Nephron (organoid): ENCODE data around the gene PRUNE2.

Experiments
- H3K27ac Mint-ChIP-seq, 3 experiments: 2 replicates each; pipeline ENCODE4 v1.8.0; 2020; ENCODE audit warnings: mixed read lengths in 3 of 3, mild to moderate bottlenecking in 2 of 3, moderate library complexity in 1 of 3
- H3K27me3 Mint-ChIP-seq: 2 replicates; pipeline ENCODE4 v1.8.0; 2021; ENCODE audit warnings: low read depth, mild to moderate bottlenecking, moderate library complexity, mixed read lengths
- H3K36me3 Mint-ChIP-seq: 2 replicates; pipeline ENCODE4 v1.8.0; 2020; ENCODE audit warnings: low read depth, mixed read lengths
- H3K4me1 Mint-ChIP-seq: 2 replicates; pipeline ENCODE4 v1.8.0; 2020; ENCODE audit warnings: mixed read lengths
- H3K4me3 Mint-ChIP-seq, 3 experiments: 2 replicates each; pipeline ENCODE4 v1.8.0; 2020; ENCODE audit warnings: mild to moderate bottlenecking in 3 of 3, mixed read lengths in 3 of 3, moderate library complexity in 2 of 3
- H3K9me3 Mint-ChIP-seq: 2 replicates; pipeline ENCODE4 v1.8.0; 2020; ENCODE audit warnings: mixed read lengths
- CTCF ChIP-seq, 3 experiments: fragments of 200-600 bp; sonication (generic); IDR thresholded peaks; one replicate each; pipeline ENCODE4 v1.5.0; 2021; ENCODE audit warnings: antibody characterized with exemption in 3 of 3; ENCODE audit not compliant: unreplicated experiment in 3 of 3

PRUNE2 gene

GRCh38 chr9:76608575-76609273 is 297.2 kb downstream of the PRUNE2 start:
- no peaks in the 10 kb centered on the region for H3K36me3 Mint-ChIP-seq

GRCh38 chr9:76607730-76608436 is 298.0 kb downstream of the PRUNE2 start:
- H3K27ac Mint-ChIP-seq = no peak overlapping the region
- TF ChIP-seq CTCF (IDR thresholded peaks at IDR 0.05; ENCODE audit: unreplicated experiment in 3 of 3) = no peak
- H3K36me3 Mint-ChIP-seq = no peaks in the 10 kb centered on the region
- H3K9me3 Mint-ChIP-seq = no peaks in the 10 kb centered on the region
- H3K27me3 Mint-ChIP-seq = peaks cover 9% of the 10 kb centered on the region
- H3K4me1 Mint-ChIP-seq = no peaks in the 10 kb centered on the region
- no peak overlapping the region for H3K4me3 Mint-ChIP-seq

More at GRCh38 chr9:76608575-76609273, 297.2 kb downstream of the PRUNE2 start:
- no peak overlapping the region for H3K27ac Mint-ChIP-seq
- H3K27me3 Mint-ChIP-seq = peaks cover 9% of the 10 kb centered on the region
- TF ChIP-seq CTCF (IDR thresholded peaks at IDR 0.05; ENCODE audit: unreplicated experiment in 3 of 3) = no peak
- H3K4me1 Mint-ChIP-seq = no peaks in the 10 kb centered on the region
- no peak overlapping the region for H3K4me3 Mint-ChIP-seq
- no peaks in the 10 kb centered on the region for H3K9me3 Mint-ChIP-seq

- Mint-ChIP-seq H3K27me3 (peaks cover 9% of the 10 kb centered on the region), H3K36me3 (no peaks in the 10 kb centered on the region), H3K27ac (no peak overlapping the region), H3K4me3 (no peak overlapping the region), H3K4me1 (no peaks in the 10 kb centered on the region), H3K9me3 (no peaks in the 10 kb centered on the region)
- no peak for TF ChIP-seq CTCF (IDR thresholded peaks at IDR 0.05; ENCODE audit: unreplicated experiment in 3 of 3)
These were observed 300.5 kb downstream of the PRUNE2 start for GRCh38 chr9:76605321-76605900.

GRCh38 chr9:76603931-76604570 is 301.9 kb downstream of the PRUNE2 start:
- no peaks in the 10 kb centered on the region for H3K36me3 Mint-ChIP-seq
- H3K27ac Mint-ChIP-seq = peak overlapping the region in 1 of 3 experiments; percentile 49
- H3K27me3 Mint-ChIP-seq = peaks cover 11% of the 10 kb centered on the region
- no peak for TF ChIP-seq CTCF (IDR thresholded peaks at IDR 0.05; ENCODE audit: unreplicated experiment in 3 of 3)
- H3K4me3 Mint-ChIP-seq = no peak overlapping the region
- H3K9me3 Mint-ChIP-seq = no peaks in the 10 kb centered on the region
- no peaks in the 10 kb centered on the region for H3K4me1 Mint-ChIP-seq

GRCh38 chr9:76603448-76603895 is 302.4 kb downstream of the PRUNE2 start:
- no peaks in the 10 kb centered on the region for H3K36me3 Mint-ChIP-seq
- peaks cover 7% of the 10 kb centered on the region for H3K27me3 Mint-ChIP-seq
- no peak overlapping the region for H3K4me3 Mint-ChIP-seq
- TF ChIP-seq CTCF (IDR thresholded peaks at IDR 0.05; ENCODE audit: unreplicated experiment in 3 of 3) = no peak
- no peaks in the 10 kb centered on the region for H3K4me1 Mint-ChIP-seq
- no peaks in the 10 kb centered on the region for H3K9me3 Mint-ChIP-seq
- H3K27ac Mint-ChIP-seq = peak overlapping the region in 1 of 3 experiments; percentile 49
